K562 (cell line): ENCODE measurements around the gene CCDC34. TPM values are rescaled to one million over a fixed set of nuclear protein-coding genes. Genes with fewer than 3 reads are reported as not detected.
A peak's percentile ranks its signal among the peaks of the same experiment; 100 is the strongest.

ENCODE experiments used
- FOXK2 ChIP-seq, 2 experiments: fragments of 450-650 bp; IDR thresholded peaks in 1 of 2; conservative IDR thresholded peaks in 1 of 2; 2 replicates each; pipeline ENCODE4 v1.6.1; 2016; ENCODE audit warnings: low read depth in 2 of 2, mild to moderate bottlenecking in 1 of 2
- PHB2 ChIP-seq: fragments of 450-650 bp; IDR thresholded peaks from 2 replicates; pipeline ENCODE4 v1.6.1; 2017; ENCODE audit warnings: low read depth
- RAD21 ChIP-seq, 2 experiments: fragments of 250-450 bp in 1 of 2; fragments of 450-650 bp in 1 of 2; sonication (Bioruptor Pico) in 1 of 2; formaldehyde crosslinking in 1 of 2; IDR thresholded peaks in 1 of 2; conservative IDR thresholded peaks in 1 of 2; 2 replicates each; pipeline versions ENCODE4 v1.4.0 to v1.8.0; 2020 to 2022; ENCODE audit warnings: mild to moderate bottlenecking in 2 of 2, moderate library complexity in 1 of 2
- polyA plus RNA-seq, 8 experiments: library from polyadenylated mRNA; depleted of rRNA in 4 of 8; stranded (reverse) in 5 of 8; unstranded in 3 of 8; fragments of >200 nt; fragmentation: Nextera tagmentation in 2 of 8; fragmentation: Illumina TruSeq in 1 of 8; extraction: Ambion mirVana in 2 of 8; extraction: Trizol in 1 of 8; gene quantifications; 2 replicates each; pipeline versions ENCODE4 v1.2.1 to v1.2.3, GENCODE V29; 2011 to 2014; ENCODE audit warnings: inconsistent platforms in 1 of 8, missing spikeins in 1 of 8
- total RNA-seq, 7 experiments: library from RNA; depleted of rRNA in 6 of 7; stranded (reverse); fragments of >200 nt in 6 of 7; fragmentation: Illumina TruSeq in 2 of 7; extraction: Trizol in 2 of 7; gene quantifications; 2 replicates each; pipeline versions ENCODE4 v1.2.1 to v1.2.3, GENCODE V29; 2011 to 2021; ENCODE audit warnings: low replicate concordance in 1 of 7
- TF ChIP-seq, protein P1 (sequence below), 2 experiments: fragments of 450-650 bp; formaldehyde crosslinking in 1 of 2; IDR thresholded peaks; 2 replicates each; pipeline versions ENCODE4 v1.4.0 to v1.6.1; 2014 to 2020; ENCODE audit warnings: mild to moderate bottlenecking in 2 of 2, borderline replicate concordance in 1 of 2, low read depth in 1 of 2
- TF ChIP-seq, protein P2 (sequence below), 3 experiments: IDR thresholded peaks in 2 of 3; conservative IDR thresholded peaks in 1 of 3; 2 replicates each; pipeline ENCODE4 v1.5.1; 2011 to 2012; ENCODE audit warnings: low read length in 3 of 3, mild to moderate bottlenecking in 3 of 3, control low read depth in 2 of 3, improper control_type of control experiment in 1 of 3, inconsistent platforms in 1 of 3, low read depth in 1 of 3, mixed read lengths in 1 of 3, moderate library complexity in 1 of 3; ENCODE audit not compliant: insufficient read depth in 2 of 3

CCDC34 gene
- total and polyA plus RNA-seq, 9 of the 15 experiments (the other 6 are each of a cell fraction or from before 2014, with no cell fraction given) = 6.2 to 42.0 (median 15.7) TPM

DNA sequence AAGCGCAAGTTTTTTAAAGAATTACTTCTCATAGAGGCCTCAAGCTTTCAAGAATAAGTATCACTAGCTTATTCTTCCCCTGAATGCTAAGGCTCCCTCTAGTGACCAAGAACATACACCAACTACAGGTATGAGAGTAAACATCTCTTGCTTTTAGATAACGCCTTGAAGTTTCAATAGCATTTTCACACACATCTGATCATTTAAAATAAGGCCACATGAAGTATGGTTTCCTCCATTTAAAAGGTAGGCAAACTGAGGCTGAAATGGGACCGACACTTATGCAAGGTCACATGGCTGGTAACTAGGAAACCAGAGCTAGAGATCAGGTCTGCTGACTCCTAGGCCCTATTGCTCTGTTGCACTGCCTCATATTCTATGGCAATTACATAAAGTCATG lies 66.5 kb downstream of the CCDC34 start (continued):
- TF ChIP-seq, protein P1, sequence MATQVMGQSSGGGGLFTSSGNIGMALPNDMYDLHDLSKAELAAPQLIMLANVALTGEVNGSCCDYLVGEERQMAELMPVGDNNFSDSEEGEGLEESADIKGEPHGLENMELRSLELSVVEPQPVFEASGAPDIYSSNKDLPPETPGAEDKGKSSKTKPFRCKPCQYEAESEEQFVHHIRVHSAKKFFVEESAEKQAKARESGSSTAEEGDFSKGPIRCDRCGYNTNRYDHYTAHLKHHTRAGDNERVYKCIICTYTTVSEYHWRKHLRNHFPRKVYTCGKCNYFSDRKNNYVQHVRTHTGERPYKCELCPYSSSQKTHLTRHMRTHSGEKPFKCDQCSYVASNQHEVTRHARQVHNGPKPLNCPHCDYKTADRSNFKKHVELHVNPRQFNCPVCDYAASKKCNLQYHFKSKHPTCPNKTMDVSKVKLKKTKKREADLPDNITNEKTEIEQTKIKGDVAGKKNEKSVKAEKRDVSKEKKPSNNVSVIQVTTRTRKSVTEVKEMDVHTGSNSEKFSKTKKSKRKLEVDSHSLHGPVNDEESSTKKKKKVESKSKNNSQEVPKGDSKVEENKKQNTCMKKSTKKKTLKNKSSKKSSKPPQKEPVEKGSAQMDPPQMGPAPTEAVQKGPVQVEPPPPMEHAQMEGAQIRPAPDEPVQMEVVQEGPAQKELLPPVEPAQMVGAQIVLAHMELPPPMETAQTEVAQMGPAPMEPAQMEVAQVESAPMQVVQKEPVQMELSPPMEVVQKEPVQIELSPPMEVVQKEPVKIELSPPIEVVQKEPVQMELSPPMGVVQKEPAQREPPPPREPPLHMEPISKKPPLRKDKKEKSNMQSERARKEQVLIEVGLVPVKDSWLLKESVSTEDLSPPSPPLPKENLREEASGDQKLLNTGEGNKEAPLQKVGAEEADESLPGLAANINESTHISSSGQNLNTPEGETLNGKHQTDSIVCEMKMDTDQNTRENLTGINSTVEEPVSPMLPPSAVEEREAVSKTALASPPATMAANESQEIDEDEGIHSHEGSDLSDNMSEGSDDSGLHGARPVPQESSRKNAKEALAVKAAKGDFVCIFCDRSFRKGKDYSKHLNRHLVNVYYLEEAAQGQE (IDR thresholded peaks at IDR 0.05; ENCODE audit: borderline replicate concordance) = peak; percentile 65
- TF ChIP-seq, protein P1 (CRISPR knock-in tag; IDR thresholded peaks at IDR 0.05; ENCODE audit: low read depth) = no peak
- TF ChIP-seq PHB2 (no peak), RAD21 (CRISPR knock-in tag; conservative IDR thresholded peaks at IDR 0.05 in 1 of 2, IDR thresholded peaks at IDR 0.05 in 1 of 2) (peak; percentile 82 to 87), FOXK2 (conservative IDR thresholded peaks at IDR 0.05 in 1 of 2, IDR thresholded peaks at IDR 0.05 in 1 of 2; ENCODE audit: low read depth in 2 of 2) (peak in 1 of 2 experiments; percentile 44; a peak in 1 of 4 replicates)
- TF ChIP-seq, protein P2, sequence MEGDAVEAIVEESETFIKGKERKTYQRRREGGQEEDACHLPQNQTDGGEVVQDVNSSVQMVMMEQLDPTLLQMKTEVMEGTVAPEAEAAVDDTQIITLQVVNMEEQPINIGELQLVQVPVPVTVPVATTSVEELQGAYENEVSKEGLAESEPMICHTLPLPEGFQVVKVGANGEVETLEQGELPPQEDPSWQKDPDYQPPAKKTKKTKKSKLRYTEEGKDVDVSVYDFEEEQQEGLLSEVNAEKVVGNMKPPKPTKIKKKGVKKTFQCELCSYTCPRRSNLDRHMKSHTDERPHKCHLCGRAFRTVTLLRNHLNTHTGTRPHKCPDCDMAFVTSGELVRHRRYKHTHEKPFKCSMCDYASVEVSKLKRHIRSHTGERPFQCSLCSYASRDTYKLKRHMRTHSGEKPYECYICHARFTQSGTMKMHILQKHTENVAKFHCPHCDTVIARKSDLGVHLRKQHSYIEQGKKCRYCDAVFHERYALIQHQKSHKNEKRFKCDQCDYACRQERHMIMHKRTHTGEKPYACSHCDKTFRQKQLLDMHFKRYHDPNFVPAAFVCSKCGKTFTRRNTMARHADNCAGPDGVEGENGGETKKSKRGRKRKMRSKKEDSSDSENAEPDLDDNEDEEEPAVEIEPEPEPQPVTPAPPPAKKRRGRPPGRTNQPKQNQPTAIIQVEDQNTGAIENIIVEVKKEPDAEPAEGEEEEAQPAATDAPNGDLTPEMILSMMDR (IDR thresholded peaks at IDR 0.05 in 2 of 3, conservative IDR thresholded peaks at IDR 0.05 in 1 of 3; ENCODE audit: insufficient read depth in 2 of 3, low read depth in 1 of 3, low read length in 3 of 3) = peak; percentile 52 to 81 (median 64); a peak in 5 of 6 replicates
- TF ChIP-seq, all 486 proteins: peak for 7
